ENCODE data around the gene PSG2.
"Not testable (repeated sequence)": the region's sequence is repeated elsewhere in the genome, so short reads cannot be mapped to it uniquely, and the experiment has no call there.

PSG2 gene

DNA sequence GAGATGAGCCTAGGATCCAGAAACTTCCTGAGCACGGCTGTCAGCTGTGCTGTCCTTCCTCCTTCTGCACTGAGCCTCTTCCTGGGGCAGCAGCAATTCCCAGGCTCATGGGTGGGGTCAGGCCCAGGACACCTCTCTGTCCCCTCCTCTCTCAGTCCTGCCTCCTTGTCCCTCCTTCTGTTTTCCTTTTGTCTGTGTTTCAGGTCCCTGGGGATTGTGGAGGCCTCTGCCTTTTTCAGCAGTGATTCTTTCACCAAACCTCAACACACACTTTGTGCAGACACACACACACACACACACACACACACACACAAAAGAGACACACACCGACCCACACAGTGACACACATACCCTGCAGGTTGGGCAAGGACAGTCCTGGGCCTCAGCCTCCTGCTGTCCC, at the start of gene PSG2:
Gene PSG2, minus strand, starts transcription at position 101 of the 400 bp plus-strand sequence. CDS start 132 bp downstream, outside the sequence.
- DNase-seq, result not testable (repeated sequence)

- DNase-seq, result peak; percentile 6
These were observed 48.9 kb upstream of the PSG2 start for GRCh38 chr19:43131281-43131842.

DNA sequence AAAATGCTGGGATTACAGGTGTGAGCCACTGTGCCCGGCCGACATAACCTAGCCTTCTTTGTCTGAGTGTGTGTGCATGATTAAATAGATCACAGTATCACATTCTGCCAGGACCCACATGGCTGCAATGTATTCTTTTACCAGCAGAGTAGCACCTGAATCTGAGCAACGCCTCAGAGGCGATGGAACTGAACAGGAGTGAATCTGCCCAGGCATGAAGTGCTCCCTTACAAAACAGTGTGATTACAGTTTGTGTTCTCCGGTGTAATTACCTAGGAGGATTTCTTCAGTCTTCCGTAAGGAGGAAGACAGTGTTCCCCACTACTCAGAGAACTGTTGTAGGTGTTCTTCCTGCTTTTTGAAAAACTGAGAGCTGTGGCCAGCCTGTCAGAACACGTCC, 46.7 kb upstream of the PSG2 start:
- DNase-seq, result not testable (repeated sequence)

- not testable (repeated sequence) for DNase-seq
These were observed 44.8 kb upstream of the PSG2 start for GRCh38 chr19:43127336-43127735.

DNA sequence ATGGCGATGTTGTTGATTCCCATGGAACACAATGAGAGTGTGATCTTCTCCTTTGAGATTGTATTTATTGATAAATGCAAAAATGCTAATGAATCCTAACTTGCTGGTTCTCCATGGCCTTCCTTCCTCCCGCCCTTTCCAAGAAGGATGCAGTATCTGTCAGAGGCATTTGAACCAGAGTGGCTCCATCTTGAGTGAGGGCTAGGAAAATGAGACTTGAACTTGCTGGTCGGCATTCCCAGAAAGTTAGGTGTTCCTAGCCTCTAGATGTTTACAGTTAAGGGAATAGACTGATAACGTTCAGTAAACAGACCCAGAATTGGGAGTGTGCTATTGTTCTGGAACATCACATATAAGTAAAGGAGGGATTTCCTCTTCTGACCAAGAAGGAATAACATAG, 44.2 kb upstream of the PSG2 start:
- no peak for DNase-seq

DNA sequence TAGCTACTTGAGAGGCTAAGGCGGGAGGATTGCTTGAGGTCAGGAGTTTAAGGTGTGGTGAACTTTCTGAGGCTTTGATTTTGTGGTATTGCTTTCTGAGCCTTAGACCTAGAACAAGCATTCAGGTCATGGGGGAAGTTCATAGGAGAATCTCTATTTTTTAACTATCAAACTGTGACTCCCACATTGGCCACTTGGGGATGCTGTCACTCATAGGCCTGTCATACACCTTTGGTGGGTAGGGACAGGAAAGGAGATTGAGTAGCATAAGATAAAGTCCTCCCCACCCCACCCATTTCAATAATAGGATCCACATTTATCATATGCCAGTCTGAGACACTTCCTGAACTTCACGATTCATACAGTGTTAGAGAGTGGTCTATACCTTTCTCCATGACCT, 41.9 kb upstream of the PSG2 start:
- DNase-seq, result no peak

DNA sequence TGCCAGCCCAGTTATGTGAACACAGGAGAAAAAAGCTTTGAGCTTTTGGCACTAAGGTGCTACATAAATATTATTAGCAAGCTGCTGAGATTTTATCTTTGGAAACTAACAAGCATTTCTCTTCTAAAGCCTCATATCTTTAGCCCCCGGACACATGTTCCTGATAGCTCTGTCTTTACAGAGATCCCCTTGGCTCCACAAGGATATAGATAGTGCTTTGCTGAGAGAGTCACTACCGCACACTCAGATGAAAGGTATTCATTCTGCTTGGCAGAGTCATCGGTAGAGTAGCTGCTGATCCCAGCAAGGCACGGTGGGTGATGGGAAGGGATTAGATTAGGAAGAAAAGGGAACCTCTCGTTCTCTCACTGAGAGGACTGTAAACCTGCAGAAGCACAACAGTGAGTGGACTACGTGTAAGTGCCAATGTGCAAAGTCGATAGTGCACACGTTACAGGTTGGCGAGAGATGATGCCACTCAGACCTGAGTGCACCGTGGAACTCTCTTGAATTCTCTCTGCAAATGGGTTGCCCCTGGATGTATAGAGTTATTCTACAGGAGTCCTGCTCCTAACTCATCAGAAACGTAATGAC, 38.0 kb upstream of the PSG2 start:
- not testable (repeated sequence) for DNase-seq

DNA sequence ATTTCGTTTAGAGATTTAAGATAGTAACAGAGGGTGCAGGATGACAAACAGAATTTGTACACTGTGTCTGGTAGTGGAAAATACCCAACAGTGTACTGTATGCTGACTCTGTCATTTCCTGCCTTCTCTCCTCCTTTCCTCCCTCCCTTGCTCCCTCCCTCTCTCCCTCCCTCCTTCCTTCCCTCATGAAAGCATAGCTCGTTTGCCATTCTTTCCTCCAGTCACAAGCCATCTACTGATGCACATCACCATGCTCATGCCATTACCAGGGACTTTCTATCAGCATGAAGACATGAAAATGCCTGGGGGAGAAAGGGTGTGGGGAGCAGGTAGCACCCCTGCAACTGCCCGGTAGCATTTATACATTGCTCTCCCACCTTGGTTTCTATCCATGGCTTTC, 37.0 kb upstream of the PSG2 start:
- DNase-seq, result not testable (repeated sequence)

DNA sequence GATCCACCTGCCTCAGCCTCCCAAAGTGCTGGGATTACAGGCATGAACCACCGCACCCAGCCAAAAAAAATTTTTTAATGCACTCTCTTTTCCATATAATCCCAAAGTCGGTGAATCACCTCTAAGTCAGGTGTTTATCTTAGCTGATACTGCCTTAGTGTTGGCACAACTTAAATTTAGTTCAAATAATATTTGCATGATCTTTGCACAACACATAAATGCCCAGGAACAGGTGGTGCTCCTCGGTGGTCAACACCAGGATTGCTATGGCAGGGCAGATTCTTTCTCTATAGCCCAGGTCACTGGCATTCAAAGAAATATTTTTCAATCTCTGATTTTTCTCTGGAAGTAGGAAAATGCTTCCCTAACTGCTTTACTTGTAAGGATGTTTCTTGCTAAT, 33.9 kb upstream of the PSG2 start:
- DNase-seq, result not testable (repeated sequence)

- not testable (repeated sequence) for DNase-seq
These were observed 33.0 kb upstream of the PSG2 start for GRCh38 chr19:43115548-43115947.

DNA sequence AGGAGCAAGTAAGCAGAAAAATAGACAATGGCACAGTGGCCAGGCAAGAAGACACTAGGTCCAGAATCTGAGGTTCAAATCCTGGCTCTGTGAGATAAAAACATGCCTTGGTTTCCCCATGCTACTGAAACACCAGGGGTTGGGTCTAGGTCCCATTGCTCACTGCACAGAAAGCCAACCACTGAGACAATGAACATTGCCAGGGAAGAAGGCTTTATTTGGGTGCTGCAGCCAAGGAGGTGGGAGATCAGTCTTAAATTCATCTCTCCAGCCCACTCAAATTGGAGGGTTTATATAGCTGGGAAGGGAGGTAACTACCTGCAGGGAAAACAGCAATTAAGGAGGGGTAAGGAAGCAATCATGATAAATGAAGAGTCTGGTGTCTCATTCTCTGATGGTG, 32.6 kb upstream of the PSG2 start:
- not testable (repeated sequence) for DNase-seq

GRCh38 chr19:43114626-43115025, 32.1 kb upstream of the PSG2 start:
- DNase-seq, result not testable (repeated sequence)

DNA sequence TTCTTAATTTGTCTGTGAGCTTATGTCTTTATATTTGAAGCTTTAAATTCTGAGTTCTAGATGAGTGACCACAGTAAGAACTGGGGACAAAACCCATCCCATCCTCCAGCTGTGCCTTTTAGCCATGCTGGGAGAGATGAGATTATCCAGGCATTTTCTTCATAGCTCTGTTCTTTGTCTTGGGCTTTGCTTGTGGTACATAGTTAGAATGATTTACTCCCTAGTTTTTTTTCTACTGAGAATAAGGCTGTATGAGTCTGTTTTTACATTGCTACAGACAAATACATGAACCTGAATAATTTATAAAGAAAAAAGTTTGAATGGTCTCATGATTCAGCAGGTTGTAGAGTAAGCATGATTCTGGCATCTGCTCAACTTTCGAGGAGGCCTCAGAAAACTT, 24.9 kb upstream of the PSG2 start:
- DNase-seq, result not testable (repeated sequence)

DNA sequence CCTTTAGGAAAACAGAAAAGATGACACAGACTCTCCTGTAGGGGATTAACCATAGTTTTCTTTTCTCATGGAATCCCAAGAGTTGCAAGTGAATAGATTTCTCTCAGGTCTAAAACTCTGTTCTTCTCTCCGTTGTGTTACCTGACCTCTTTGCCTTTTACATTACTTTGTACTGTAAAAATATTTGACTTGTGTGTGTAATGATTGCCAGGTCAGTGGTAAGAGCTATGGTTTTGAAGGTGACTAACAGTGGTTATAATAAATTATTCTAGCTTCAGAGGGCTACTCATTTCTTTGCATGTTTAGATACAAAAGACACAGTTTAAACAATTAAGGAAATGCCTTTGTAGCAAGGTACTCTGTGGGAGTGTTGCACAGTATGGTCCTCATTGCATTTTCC, 23.0 kb upstream of the PSG2 start:
- DNase-seq, result no peak

DNA sequence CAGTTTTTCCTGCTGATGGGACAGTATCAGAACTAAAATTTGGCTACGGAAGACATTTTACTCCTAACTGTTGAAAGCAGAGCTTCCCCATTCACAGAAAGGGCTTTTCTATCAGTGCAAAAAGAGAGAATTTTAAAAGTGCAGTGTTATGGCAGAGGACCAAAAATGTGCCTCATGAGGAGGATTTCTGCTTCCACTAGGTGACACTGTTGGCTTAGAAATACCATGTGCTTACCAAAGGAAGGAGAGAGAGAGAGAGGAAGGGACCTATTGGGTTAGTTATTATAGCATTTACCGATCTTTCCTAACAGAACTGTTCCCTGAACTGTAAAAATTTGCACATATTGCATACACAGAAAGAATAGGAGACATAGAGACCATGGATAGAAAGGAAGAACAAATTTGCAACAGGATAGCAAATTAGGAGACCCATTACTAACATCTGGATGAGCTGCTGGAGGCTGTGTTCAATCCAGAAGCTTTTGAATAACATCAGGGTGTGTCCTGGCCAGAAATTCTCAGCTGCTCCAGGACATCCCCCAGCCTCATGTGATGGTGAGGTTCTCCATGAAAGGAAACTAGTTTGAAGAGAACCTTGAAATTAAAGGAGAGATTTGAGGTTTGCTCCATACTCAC, 21.8 kb upstream of the PSG2 start:
- DNase-seq, result not testable (repeated sequence)

DNA sequence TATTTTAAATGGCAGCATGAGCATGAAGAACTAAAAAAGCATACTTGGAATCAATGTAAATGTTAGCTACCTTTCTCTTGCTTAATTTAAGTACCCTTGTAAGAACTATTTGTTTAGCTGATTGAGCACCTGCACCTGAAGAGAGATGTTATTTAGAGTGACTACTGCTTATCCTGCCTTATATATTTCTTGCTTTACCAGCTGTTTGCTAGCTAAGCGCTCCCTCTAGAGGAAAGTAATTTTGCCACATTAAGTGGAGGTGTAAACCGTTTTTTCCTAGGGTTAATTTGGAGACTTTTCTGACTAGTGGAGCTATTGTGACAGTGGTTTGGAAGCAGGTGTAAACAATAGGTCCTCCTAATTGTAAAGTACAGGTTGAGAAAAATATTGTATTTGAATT, 19.4 kb upstream of the PSG2 start:
- DNase-seq, result no peak

DNA sequence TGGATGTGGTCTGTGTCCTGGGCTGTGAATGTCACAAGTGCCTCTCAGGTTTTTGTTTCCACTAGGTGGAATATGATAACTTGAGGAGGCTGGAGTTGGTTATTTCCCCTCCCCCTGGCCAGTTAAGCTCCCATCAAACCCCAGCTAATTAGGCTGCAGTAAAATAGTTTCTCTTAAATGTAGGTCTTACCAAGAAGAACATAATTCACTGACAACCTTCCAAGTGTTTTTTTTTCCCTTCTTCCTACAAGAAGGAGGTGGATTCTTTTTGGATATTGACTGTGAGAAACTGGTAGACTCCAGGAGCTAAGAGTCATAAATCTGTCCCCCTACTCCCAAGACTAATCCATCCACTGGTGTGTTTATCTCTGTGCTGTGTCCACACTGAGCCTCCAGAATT, 15.9 kb upstream of the PSG2 start:
- DNase-seq, result not testable (repeated sequence)

DNA sequence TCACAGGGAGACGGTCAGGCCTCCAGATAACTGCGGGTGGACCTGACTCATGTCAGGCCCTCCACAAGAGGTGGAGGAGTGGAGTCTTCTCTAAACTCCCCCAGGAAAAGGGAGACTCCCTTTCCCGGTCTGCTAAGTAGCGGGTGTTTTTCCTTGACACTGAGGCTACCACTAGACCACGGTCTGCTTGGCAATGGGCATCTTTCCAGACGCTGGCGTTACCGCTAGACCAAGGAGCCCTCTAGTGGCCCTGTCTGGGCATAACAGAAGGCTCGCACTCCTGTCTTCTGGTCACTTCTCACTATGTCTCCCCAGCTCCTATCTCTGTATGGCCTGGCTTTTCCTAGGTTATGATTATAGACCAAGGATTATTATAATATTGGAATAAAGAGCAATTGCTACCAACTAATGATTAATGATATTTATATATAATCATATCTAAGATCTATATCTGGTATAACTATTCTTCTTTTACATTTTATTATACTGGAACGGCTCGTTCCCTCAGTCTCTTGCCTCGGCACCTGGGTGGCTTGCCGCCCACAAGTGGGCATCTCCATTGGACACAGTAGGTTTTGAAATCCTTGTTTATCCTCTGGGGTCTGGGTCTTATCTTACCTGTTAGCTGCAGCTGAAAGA, 5.3 kb upstream of the PSG2 start:
- DNase-seq, result not testable (repeated sequence)

GRCh38 chr19:43085796-43086530, 3.5 kb upstream of the PSG2 start:
- not testable (repeated sequence) for DNase-seq

- DNase-seq, result not testable (repeated sequence)
These were observed 1.8 kb upstream of the PSG2 start for GRCh38 chr19:43084196-43084832.

DNA sequence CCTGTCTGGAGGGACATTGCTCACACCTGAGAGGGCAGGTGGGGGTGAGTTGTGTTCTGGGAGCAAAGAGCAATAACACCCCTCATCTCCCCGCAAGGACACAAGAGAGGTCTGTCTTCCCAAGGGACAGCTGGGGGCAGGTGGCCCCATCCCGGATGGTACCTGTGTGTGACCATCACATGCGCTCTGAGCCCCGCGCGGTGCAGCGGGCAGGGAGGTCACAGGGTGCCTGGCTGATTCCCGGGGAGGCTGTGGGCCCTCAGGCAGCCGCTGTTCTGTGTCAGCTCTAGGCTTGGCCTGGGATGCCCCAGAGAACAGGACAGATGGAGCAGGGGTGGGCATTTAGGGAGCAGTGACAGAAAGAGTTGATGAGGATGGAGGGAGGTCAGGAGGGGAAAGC, 1.2 kb upstream of the PSG2 start:
- not testable (repeated sequence) for DNase-seq

- no peak for DNase-seq
These were observed 4.2 kb downstream of the PSG2 start for GRCh38 chr19:43078311-43078710.

- not testable (repeated sequence) for DNase-seq
These were observed 4.6 kb downstream of the PSG2 start for GRCh38 chr19:43077881-43078280.

Measured in NCI-H2171 (cell line).